HAP-1 (cell line): ENCODE data around the gene NFIC.
"Not testable (repeated sequence)": the region's sequence is repeated elsewhere in the genome, so short reads cannot be mapped to it uniquely, and the experiment has no call there.

Experiments
- DNase-seq, 2 experiments: peaks; one replicate each; pipeline ENCODE4 v3.0.0-alpha.2; 2016 to 2020; ENCODE audit warnings: low spot score in 2 of 2
- H3K27me3 ChIP-seq: fragments of 250-450 bp; sonication (Bioruptor Pico); 2 replicates; pipeline ENCODE4 v1.5.1; 2020; ENCODE audit warnings: low read depth, mild to moderate bottlenecking, moderate library complexity
- H3K36me3 ChIP-seq: fragments of 250-450 bp; sonication (Bioruptor Pico); replicated peaks from 2 replicates; pipeline ENCODE4 v1.5.1; 2020; ENCODE audit warnings: mild to moderate bottlenecking
- H3K4me1 ChIP-seq: fragments of 250-450 bp; sonication (Bioruptor Pico); 2 replicates; pipeline ENCODE4 v1.5.1; 2020; ENCODE audit warnings: mild to moderate bottlenecking
- H3K4me3 ChIP-seq: fragments of 250-450 bp; sonication (Bioruptor Pico); 2 replicates; pipeline ENCODE4 v1.5.1; 2020; ENCODE audit warnings: mild to moderate bottlenecking, moderate library complexity
- H3K9me3 ChIP-seq: fragments of 250-450 bp; sonication (Bioruptor Pico); 2 replicates; pipeline ENCODE4 v1.5.1; 2020; ENCODE audit warnings: mild to moderate bottlenecking, moderate library complexity
- in situ Hi-C: fragments of 300-500 bp; cut with MboI; formaldehyde crosslinking; loops from 3 replicates; pipeline ENCODE4 v1.14.3; 2020; ENCODE audit warnings: low sequenced_read_pairs, inconsistent platforms, mixed read lengths

Gene NFIC

DNA sequence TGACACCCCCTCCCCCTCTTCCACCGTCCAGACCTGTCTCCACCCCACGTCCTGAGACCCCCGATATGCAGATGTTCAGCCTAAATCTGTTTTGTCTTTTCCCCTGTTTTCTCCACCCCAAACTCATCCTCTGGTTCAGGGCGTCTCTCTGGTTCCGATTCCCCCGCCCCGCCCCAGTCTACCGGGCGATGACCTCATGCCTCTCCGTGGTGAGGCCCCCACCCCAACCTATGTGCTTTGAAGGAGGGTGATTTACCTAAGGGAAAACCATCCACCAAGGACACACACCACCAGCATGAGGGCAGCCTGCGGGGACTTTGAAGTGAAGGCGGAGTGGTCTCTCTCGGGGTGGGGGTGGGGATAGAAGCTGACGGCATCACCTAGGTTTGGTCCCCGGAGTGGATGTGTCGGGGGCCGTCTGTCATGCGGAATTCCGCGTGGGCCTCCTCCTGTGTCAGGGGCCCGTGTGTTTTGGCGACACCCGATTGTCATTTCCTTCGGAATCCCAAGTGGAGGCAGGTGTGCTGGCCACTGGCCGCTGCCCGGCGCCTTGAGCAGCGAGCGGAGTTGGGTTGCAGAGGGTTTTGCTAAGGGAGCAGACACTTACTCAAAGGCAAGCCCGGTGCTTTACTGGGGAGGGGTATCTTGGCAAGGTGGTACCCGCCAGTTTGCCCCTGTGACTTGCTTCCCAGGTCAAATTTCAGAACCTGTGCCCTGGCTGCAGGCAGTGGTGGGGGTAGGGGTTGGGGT is 141.2 kb downstream of the NFIC start:
- no peaks in the 10 kb centered on the region; the same call in 1 of the 2 replicates for H3K9me3 ChIP-seq
- in situ Hi-C loops = no loop called here
- no peaks in the 10 kb centered on the region for H3K27me3 ChIP-seq
- peaks cover 41% of the 10 kb centered on the region for H3K36me3 ChIP-seq
- peak overlapping the region; percentile 81 for H3K4me3 ChIP-seq
- no peaks in the 10 kb centered on the region; the same call in 1 of the 2 replicates for H3K4me1 ChIP-seq
- no peak for DNase-seq

DNA sequence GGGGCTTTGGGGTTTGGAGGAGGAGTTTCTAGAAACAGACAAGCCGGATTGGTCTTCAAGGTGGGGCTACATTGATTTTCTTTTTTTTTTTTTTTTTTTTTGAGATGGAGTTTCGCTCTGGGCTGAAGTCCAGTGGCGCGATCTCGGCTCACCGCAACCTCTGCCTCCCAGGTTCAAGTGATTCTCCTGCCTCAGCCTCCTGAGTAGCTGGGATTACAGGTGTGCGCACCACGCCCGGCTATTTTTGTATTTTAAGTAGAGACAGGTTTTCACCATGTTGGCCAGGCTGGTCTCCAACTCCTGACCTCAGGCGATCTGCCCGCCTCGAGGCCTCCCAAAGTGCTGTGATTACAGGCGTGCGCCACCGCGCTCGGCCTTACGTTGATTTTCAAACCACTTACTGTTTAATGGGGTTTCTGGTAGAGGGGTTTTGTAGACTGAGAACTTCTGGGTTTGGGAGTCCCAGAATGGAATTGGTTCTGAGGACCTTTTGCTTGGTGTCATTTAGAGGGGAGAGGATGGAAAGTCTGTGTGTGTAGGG is 141.8 kb downstream of the NFIC start:
- H3K4me3 ChIP-seq, in situ Hi-C loops, H3K4me1 ChIP-seq, DNase-seq, H3K27me3 ChIP-seq, H3K9me3 ChIP-seq: not testable (repeated sequence)
- H3K36me3 ChIP-seq = peaks cover 44% of the 10 kb centered on the region

DNA sequence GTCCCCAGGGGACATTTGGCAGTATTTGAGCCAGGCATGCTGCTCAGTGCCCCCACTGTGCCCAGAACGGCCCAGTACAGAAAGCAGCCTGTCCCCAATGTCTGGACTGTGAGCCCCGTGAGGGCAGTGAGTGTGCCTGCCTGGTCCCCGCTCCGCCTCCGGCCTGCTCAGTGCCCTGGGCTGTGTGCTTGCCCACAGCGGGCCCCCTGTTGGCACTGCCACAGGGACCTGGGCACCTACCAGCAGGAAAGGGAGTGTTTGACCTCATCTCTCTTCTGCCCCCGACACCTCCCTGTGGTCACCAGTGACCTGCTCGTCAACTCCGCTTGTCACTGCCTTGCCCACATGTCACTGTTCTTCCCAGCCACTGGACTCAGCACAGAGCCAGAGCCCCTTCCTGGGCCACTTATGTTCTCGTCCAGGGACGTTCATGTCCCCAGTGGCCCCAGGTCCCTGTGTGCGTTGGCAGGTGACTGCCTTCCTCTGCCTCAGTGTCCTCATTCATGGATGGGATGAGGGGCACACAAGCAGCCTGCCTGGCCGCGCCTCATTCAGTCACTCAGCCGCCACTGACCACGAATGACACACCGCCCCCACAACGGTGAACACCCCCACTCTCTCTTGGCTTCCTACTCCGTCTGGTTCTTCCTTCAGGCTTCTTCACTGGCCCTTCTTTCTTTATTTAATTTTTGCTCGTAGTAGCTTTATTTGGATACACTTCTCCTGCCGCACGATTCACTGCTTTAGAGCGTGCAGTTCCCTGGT is 142.6 kb downstream of the NFIC start:
- DNase-seq = no peak
- Histone ChIP-seq H3K4me3 (no peak overlapping the region), H3K27me3 (no peaks in the 10 kb centered on the region), H3K9me3 (no peaks in the 10 kb centered on the region; the same call in 1 of the 2 replicates), H3K36me3 (peaks cover 44% of the 10 kb centered on the region), H3K4me1 (no peaks in the 10 kb centered on the region; the same call in 1 of the 2 replicates)
- in situ Hi-C loops = no loop called here

DNA sequence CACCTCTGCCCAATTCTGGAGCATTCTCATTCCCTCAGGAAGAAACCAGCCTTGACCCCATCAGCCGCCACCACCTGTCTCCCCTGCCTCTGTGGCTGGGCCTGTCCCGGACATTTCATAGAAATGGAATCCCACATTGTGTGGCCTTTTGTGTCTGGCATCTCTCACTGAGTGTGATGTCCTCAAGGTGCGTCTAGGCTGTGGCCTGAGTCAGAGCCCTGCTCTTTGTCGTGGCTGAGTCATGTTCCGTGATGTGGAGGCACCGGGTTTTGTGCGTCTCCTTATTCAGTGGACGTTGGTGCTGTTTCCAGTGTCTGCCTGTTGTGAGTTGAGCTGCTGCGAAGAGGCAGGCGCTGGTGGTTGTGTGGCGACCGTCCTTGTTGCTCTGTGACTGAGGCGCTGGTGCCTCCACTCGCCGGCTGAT is 143.2 kb downstream of the NFIC start:
- Histone ChIP-seq H3K27me3 (no peaks in the 10 kb centered on the region), H3K4me3 (no peak overlapping the region), H3K4me1 (no peaks in the 10 kb centered on the region; the same call in 1 of the 2 replicates), H3K36me3 (peaks cover 44% of the 10 kb centered on the region), H3K9me3 (no peaks in the 10 kb centered on the region; the same call in 1 of the 2 replicates)
- in situ Hi-C loops = no loop called here
- no peak for DNase-seq

DNA sequence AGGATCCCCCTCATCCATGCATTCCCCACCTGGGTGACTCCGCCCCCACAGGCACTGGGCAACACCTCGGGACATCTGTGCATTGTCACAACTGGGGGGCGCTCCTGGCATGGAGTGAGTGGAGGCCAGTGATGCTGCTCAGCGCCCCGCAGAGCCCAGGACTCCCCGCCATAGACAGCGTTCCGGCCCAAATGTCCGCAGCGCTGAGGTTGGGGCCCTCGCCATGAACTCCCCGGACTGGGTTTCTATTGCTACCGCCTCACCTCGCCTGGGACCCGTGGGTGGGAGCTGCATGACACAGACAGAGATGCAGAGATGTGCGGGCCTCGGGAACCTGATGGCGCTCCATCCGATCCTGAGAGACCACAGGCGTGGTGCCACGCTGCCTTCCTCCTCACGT is 144.3 kb downstream of the NFIC start:
- Histone ChIP-seq H3K4me1 (no peaks in the 10 kb centered on the region; the same call in 1 of the 2 replicates), H3K4me3 (no peak overlapping the region), H3K9me3 (no peaks in the 10 kb centered on the region), H3K27me3 (no peaks in the 10 kb centered on the region), H3K36me3 (peaks cover 44% of the 10 kb centered on the region)
- no peak for DNase-seq
- in situ Hi-C loops = no loop called here

DNA sequence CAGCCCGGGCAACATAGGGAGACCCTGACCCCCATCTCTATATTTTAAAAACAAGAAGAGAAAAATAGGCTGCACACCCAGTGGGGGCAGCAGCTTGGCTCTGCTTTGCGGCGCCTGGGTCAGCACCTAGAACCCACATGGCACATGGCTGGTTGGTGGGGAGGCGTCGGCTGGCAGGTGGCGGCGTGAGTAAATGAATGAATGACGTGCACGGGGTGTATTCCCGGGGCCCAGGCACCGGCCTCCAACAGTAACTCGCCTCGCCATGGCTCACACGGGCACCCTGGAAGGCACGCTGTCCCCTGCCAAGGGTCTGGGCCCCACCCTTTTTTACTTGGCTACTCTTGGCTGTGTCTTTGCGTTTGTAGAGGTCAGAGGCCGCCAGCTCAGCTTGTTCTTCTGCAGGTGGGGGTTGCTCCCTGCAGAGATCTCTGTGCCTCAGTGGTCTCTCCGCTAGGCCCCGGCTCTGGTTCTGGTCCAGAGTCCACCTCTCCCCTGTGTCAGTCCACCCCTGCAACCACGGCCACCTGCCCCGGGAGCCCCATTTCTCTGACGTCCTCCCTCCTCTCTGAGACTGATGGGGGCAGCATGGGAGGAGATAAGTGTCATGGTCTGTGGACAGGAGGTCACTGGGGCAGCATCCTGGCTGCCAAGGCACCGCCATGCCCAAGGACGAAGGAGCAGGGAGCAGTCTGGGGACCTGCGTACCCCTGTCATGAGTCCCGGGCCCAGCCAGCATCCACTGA is 145.3 kb downstream of the NFIC start:
- no peak for DNase-seq
- H3K36me3 ChIP-seq = peaks cover 44% of the 10 kb centered on the region
- no peak overlapping the region for H3K4me3 ChIP-seq
- in situ Hi-C loops = no loop called here
- no peaks in the 10 kb centered on the region for H3K27me3 ChIP-seq
- no peaks in the 10 kb centered on the region for H3K9me3 ChIP-seq
- no peaks in the 10 kb centered on the region; the same call in 1 of the 2 replicates for H3K4me1 ChIP-seq

DNA sequence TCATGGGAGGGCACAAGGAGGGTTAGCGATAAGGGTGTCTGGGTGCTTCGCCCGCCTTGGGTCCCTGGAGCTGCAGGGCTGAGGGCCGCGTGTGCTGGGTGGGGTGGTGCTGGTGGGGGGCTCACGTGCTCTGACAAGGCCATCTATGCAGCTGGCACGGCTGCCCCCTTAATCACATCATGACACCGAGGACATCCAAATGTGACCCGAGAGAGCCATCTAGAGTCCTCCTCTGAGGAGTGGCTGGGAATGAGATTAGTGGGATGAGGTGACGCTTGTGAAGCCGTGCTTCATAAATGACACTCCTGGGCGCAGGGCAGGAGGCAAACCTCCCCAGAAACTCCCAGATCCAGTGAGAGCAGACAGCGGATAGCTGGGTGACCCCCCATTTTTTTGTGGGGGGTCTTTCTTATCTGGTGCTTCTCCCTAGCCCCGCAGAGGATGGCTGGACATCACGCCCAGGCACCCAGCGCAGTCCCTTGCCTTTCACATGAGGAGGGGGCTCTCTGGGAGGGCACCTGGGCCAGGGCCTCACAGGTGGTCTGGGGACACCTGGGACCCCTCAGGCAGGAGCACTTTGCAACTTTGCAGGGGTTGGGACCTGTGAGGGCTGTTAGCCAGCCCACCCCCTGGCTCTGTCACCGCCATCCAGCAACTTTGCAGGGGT is 146.3 kb downstream of the NFIC start:
- Histone ChIP-seq H3K4me3 (no peak overlapping the region), H3K4me1 (no peaks in the 10 kb centered on the region), H3K27me3 (no peaks in the 10 kb centered on the region), H3K36me3 (peaks cover 44% of the 10 kb centered on the region), H3K9me3 (no peaks in the 10 kb centered on the region)
- no peak for DNase-seq
- in situ Hi-C loops = no loop called here

DNA sequence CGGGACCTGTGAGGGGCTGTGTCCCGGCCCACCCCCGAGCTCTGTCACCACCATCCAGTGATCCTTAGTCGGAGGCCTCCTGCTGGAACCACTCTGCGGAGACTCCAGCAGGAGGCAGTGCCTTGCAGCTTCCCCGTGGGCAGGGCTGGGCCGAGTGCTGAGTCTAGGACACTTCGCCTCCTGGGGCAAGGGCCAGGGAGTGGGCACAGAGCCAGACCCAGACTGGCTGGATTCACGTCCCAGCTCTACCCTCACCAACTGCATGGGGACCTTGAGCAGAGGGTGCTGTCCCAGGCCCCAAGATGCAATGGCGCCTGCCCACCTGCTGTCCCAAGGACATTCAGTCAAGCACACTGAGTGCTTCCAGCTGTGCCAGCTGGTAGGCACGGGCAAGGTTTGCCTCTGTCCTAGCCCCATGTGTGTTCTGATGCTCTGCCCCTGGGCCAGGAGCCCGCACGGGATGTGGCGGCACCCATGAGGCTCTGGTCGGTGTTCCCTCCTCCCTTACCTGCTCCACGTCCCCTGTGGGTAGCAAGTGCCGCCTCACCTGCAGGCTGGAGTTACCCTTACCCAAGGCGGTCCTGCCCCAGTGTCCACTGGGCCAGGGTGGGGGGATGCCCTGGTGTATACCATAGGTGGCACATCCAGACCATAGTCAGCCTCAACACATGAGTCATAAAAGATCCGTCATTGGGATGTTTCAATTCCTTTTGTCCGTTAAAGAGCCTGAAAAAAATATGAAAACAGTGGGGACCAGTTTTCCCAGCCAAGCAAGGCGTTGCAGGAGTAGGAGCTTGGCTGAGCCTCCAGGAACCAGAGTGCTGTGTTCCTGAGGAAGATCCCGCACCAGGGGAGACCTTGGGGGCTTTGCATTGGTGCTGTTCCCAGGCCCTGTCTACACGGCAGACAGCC is 147.1 kb downstream of the NFIC start:
- H3K4me1 ChIP-seq = no peaks in the 10 kb centered on the region; the same call in 1 of the 2 replicates
- no peaks in the 10 kb centered on the region for H3K27me3 ChIP-seq
- DNase-seq = no peak
- no peaks in the 10 kb centered on the region for H3K9me3 ChIP-seq
- in situ Hi-C loops = no loop called here
- H3K36me3 ChIP-seq = peaks cover 41% of the 10 kb centered on the region
- H3K4me3 ChIP-seq = no peak overlapping the region

DNA sequence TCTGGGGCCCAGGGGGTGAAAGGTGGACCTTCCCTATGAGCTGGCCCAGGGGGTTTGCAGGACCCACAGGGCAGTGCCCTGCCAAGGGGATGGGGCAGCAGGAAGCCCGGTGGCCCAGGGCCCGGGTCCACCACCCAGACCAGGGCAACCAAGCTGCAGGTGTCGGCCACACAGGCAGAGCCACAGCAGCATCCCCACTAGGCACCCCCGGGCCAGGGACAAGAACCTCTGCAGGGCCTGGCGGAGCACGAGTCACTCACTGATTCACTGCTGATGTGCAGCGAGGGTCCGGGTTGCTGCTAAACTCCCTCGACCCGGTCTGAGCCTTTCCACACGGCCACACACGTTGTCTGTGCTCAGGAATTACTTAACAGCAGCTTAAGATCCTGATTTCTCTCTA is 148.5 kb downstream of the NFIC start:
- Histone ChIP-seq H3K36me3 (peaks cover 30% of the 10 kb centered on the region), H3K4me3 (no peak overlapping the region), H3K4me1 (no peaks in the 10 kb centered on the region; the same call in 1 of the 2 replicates), H3K27me3 (no peaks in the 10 kb centered on the region), H3K9me3 (no peaks in the 10 kb centered on the region)
- DNase-seq = no peak
- in situ Hi-C loops = no loop called here

DNA sequence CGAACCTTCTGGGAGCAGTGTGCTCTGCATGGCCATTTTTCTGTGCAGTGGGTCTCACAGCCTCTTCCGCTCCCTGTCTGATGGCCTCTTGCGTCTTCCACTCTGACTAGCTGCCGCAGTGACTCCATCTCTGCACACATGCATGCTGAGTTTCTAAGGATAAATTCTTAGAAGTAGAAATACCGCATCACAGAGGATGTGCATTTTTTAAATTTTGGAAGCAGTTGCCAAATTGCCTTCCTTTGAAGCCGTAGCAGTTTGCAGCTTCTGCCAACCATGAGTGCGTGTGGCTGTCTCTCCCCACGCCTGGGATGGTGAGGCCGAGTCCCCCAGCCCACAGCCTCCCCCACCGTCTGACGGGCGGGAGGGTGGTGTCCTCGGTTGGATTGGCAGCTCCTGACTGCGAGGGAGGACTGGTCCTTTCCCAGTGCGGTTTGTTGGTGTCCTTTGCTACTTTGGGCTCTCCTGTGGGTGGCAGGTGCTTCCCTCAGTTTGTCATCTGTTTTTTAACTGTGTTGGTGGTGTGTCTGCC is 149.6 kb downstream of the NFIC start:
- in situ Hi-C loops = no loop called here
- Histone ChIP-seq H3K9me3 (no peaks in the 10 kb centered on the region), H3K4me1 (no peaks in the 10 kb centered on the region; the same call in 1 of the 2 replicates), H3K27me3 (no peaks in the 10 kb centered on the region), H3K4me3 (no peak overlapping the region), H3K36me3 (peaks cover 24% of the 10 kb centered on the region)
- DNase-seq = no peak

DNA sequence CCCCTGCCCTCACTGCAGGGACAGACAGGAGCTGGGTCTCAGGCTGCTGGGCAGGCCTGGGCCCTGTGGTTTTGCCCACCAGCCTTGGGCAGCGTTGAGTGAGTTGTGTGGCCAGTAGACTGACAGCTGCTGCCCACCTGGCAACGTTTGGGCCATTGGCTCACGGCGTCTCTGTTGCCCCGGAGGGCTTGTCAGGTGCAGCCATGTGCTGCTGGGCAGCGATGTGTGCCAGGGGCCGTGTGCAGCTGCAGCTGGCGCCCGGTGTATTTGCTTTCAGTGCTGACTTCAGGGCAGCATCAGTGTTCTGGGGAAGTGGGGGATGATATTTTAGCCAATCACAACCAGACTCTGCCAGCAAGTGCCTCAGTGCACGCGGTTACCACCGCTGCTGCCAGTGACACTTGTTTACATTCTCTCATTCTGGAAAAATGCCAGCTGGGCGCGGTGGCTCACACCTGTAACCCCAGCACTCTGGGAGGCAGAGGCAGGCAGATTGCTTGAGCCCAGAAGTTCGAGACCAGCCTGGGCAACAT is 150.4 kb downstream of the NFIC start:
- in situ Hi-C loops = no loop called here
- Histone ChIP-seq H3K9me3 (no peaks in the 10 kb centered on the region), H3K4me3 (no peak overlapping the region), H3K4me1 (no peaks in the 10 kb centered on the region; the same call in 1 of the 2 replicates), H3K27me3 (no peaks in the 10 kb centered on the region), H3K36me3 (peaks cover 18% of the 10 kb centered on the region)
- DNase-seq = no peak

DNA sequence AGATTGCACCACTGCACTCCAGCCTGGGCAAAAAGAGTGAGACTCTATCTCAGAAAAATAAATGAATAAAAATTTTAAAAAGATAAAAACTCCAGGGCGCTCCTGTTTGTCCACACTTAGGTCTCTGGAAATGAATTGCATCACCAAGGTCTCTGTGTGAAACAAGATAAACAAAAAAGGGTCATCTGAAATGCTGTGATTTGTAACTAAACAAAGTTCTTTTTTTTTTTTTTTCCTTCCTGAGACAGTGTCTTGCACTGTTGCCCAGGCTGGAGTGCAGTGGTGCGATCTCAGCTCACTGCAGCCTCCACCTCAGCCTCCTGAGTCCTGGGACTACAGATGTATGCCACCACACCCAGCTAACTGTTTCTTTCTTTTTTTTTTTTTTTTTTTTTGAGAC is 151.3 kb downstream of the NFIC start:
- in situ Hi-C loops = no loop called here
- DNase-seq = no peak
- Histone ChIP-seq H3K27me3 (no peaks in the 10 kb centered on the region), H3K36me3 (peaks cover 9% of the 10 kb centered on the region), H3K4me1 (no peaks in the 10 kb centered on the region; the same call in 1 of the 2 replicates), H3K4me3 (no peak overlapping the region), H3K9me3 (no peaks in the 10 kb centered on the region)
